GM10248 (cell line): ENCODE results near the gene NHERF1.

Experiments used
- CTCF ChIA-PET: fragments of 300-600 bp; sonication (Branson Sonifier 250); formaldehyde crosslinking; extraction: SDS; loops from one replicate; lab custom pipeline; 2021; ENCODE audit warnings: antibody characterized with exemption; lab: Yijun Ruan, JAX
- POLR2A ChIA-PET: fragments of 350-650 bp; sonication (Branson Sonifier 250); formaldehyde crosslinking; extraction: SDS; loops from one replicate; lab custom pipeline; 2020; ENCODE audit warnings: antibody characterized with exemption; lab: Yijun Ruan, JAX
- DNase-seq: peaks from one replicate; pipeline ENCODE4 v3.0.0; 2012; ENCODE audit errors: extremely low spot score
- TF ChIP-seq, protein P1 (sequence below): IDR thresholded peaks from 2 replicates; pipeline ENCODE4 v1.5.1; 2012; ENCODE audit warnings: mild to moderate bottlenecking, low read depth; ENCODE audit errors: extremely low read depth, missing control alignments, control extremely low read depth

NHERF1 gene

DNA sequence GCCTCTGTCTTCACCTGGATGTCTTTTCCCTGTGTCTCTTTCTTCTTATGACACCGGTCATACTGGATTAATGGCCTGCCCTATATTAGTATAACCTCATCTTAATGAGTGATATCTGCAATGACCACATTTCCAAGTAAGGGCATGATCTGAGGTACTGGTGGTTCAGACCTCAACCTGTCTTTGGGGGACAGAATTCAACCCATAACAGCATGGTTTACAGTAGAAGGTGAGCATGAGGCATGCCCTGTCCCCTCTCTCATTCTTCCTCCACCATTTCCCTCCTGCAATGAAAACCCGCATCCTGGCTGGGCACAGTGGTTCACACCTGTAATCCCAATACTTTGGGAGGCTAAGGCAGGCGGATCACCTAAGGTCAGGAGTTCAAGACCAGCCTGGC lies 14.2 kb upstream of the NHERF1 start:
- DNase-seq, result no peak
- TF ChIP-seq, protein P1, sequence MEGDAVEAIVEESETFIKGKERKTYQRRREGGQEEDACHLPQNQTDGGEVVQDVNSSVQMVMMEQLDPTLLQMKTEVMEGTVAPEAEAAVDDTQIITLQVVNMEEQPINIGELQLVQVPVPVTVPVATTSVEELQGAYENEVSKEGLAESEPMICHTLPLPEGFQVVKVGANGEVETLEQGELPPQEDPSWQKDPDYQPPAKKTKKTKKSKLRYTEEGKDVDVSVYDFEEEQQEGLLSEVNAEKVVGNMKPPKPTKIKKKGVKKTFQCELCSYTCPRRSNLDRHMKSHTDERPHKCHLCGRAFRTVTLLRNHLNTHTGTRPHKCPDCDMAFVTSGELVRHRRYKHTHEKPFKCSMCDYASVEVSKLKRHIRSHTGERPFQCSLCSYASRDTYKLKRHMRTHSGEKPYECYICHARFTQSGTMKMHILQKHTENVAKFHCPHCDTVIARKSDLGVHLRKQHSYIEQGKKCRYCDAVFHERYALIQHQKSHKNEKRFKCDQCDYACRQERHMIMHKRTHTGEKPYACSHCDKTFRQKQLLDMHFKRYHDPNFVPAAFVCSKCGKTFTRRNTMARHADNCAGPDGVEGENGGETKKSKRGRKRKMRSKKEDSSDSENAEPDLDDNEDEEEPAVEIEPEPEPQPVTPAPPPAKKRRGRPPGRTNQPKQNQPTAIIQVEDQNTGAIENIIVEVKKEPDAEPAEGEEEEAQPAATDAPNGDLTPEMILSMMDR, result no peak
- POLR2A ChIA-PET, result interaction anchor here (0.6 kb wide), 1 partner anchor 9 kb away, joined by 4 read pairs; no protein-coding TSS in a partner anchor
- CTCF ChIA-PET, result interaction anchor here (1.6 kb wide), 1 partner anchor 76 kb away, joined by 4 read pairs; no protein-coding TSS in a partner anchor

DNA sequence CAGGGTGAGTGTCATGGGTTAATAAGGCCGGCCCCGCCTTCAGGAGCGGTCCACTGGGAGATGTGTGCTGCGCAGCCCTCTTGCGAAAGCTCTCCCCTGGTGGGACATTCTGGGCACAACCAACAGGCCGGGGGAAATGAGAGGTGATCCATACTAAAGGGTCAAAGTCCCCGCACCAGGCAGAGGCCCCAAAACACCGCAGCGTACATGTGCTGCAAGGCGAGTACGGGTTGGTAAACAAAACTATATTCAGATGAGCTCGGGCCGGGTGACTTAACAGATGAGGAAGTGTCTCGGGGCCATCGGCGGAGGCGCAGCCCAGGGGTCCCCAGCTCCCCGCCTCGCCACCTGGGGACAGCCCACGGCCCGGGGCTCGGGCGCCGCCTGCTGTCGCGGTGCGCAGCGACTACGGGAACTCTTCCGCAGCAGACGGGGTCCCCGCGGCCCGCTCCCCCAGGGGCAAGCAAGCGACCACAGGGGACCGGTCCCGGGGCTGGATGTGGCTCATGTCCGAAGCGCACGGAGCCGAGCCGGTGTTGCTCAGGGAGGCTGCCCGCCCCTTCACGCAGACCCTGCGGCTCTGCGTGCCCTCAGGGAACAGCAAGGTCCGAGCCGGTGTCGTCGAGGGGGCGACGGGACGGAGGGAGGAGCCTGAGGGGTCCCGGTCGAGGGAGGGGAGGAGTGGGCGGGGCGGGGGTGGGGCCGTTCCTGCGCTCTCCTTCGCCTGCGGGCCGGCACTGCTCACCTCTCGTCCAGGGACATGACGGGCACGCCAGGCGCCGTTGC lies 11.7 kb upstream of the NHERF1 start, which contains the start of gene RAB37:
TSS of gene RAB37 (plus strand) at position 744 of the 786 bp plus-strand sequence. CDS start at position 761, 17 bp downstream.
- ChIA-PET POLR2A (interaction anchor here (0.6 kb wide), 1 partner anchor 10 kb away, joined by 3 read pairs; no protein-coding TSS in a partner anchor), CTCF (interaction anchor here (0.6 to 5.4 kb wide), 55 partner anchors 10 to 373 kb away, joined by 3 to 226 read pairs (median 5); partner anchors contain the start of genes CD300H, CD300LF, GPR142 and NAT9)
- DNase-seq, result peak; percentile 75
- TF ChIP-seq, protein P1, result peak; percentile 79

DNA sequence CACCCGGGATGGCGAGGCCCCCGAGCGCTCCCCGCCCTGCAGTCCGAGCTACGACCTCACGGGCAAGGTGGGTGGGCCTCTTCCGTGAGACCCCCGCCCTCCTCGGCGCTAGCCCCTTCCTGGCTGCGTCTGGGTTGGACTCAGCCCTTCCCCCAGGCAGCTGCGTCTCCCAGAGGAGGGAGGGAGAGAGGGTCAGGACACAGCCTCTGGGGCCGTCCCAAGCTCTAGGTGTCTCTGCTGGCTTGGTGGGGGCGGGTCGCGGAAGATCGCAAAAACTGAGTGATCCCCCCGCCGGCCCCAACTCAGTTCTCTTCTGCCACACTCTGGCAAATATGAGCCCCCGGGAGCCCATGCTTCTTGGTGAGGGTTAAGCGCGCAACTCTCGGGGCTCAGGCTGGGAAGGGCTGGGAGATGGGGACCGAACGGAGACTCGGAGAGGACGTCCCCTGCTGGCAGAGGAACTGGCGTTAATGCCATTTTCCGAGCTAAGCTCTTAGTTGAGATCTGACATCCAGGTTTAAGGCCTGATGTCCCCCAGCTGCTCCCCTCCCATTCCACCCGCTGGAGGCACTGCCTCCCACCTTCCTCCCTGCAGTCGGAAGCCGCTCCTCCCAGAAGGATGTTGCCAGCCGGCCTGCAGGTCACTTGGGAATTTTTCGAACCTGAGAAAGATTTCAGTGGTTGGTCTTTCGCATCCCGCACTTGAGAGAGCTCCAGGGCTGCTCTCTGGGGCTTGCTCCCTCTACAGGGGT lies 11.0 kb upstream of the NHERF1 start:
- POLR2A ChIA-PET, result interaction anchor here (0.7 to 1.6 kb wide), 3 partner anchors 12 to 80 kb away, joined by 3 to 9 read pairs (median 3); no protein-coding TSS in a partner anchor
- CTCF ChIA-PET, result interaction anchor here (0.6 to 5.4 kb wide), 42 partner anchors 8 to 374 kb away, joined by 3 to 226 read pairs (median 6); partner anchors contain the start of genes CD300H, GPR142, NAT9 and NHERF1
- DNase-seq, result peak; percentile 66
- TF ChIP-seq, protein P1, result peak; percentile 65

DNA sequence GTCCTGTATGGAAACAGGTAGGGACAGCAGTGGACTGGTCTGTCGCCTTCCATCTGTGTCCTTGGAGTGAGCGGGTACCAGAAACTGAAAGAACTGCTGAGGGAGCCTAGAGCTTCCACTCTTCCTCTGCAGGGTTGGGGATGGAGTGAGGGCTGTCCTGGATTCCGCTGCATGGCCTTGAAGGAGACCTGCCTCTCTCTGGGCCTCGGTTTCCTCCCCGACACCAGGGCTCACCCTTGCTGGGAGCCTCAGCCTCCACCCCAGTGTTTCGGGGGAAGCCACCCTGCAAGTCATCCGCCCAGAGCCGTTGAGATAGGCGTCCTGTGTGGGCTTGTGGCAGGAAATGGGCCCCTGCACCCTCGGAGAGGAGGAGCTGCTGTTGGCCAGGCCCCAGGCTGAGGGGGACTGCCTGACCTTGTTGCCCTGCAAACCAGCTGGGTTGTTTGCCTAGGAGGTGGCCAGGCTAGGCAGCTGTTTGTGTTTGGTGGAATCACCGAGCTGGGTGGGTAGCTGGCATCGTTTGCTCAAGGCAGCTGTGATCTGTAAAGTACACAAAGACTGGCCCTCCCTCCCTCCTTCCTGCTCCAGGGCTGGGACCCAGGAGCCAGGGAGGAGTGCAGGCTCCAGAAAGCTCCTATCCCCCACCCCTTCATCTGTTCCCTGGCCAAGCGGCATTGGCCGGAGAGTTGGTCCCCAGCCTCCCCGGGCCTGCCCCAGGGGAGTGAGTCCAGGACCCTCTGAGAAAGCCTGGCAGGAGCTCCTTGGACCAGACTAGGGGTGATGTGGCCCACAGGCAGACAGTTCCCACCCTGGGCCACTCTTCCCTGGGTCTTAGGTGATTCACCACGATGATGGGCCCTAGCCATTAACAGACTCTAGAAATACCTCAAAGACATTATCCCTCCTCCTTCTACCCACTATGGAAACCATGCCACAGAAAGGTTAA lies 10.1 kb upstream of the NHERF1 start:
- TF ChIP-seq, protein P1, result no peak
- ChIA-PET CTCF (interaction anchor here (0.6 to 5.4 kb wide), 32 partner anchors 8 to 375 kb away, joined by 3 to 226 read pairs (median 5); partner anchors contain the start of genes NAT9 and NHERF1), POLR2A (interaction anchor here (0.7 to 1.6 kb wide), 3 partner anchors 11 to 81 kb away, joined by 3 to 9 read pairs (median 3); no protein-coding TSS in a partner anchor)
- DNase-seq, result peak; percentile 86

DNA sequence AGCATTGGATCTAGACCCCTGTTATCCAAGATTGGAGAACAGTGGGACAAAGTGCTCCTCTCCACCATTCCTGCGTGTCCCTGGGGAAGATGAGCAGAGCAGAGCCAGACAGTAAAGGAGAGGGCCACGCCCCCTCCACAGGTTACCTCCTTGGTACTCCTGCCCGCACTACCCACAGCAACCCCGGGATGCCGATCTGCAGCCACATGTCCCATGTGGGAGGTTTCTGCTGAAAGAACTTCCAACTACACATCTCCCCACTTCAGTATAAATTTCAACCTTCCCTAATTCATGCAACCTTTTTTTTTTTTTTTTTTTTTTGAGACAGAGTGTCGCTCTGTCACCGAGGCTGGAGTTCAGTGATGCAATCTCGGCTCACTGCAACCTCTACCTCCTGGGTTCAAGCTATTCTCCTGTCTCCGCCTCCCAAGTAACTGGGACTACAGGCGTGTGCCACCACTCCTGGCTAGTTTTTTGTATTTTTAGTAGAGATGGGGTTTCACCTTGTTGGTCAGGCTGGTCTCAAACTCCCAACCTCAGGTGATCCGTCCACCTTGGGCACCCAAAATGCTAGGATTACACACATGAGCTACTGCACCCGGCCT lies 9.1 kb upstream of the NHERF1 start:
- TF ChIP-seq, protein P1, result no peak
- POLR2A ChIA-PET, result interaction anchor here (1.6 kb wide), 1 partner anchor 10 kb away, joined by 9 read pairs; no protein-coding TSS in a partner anchor
- no peak for DNase-seq
- CTCF ChIA-PET, result interaction anchor here (2.0 to 5.4 kb wide), 8 partner anchors 7 to 124 kb away, joined by 5 to 226 read pairs (median 30); partner anchors contain the start of gene NHERF1
